ENCODE data around the gene ITGB3BP.
"Not testable (repeated sequence)": the region's sequence is repeated elsewhere in the genome, so short reads cannot be mapped to it uniquely, and the experiment has no call there.

The ITGB3BP gene, protein sequence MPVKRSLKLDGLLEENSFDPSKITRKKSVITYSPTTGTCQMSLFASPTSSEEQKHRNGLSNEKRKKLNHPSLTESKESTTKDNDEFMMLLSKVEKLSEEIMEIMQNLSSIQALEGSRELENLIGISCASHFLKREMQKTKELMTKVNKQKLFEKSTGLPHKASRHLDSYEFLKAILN

DNA sequence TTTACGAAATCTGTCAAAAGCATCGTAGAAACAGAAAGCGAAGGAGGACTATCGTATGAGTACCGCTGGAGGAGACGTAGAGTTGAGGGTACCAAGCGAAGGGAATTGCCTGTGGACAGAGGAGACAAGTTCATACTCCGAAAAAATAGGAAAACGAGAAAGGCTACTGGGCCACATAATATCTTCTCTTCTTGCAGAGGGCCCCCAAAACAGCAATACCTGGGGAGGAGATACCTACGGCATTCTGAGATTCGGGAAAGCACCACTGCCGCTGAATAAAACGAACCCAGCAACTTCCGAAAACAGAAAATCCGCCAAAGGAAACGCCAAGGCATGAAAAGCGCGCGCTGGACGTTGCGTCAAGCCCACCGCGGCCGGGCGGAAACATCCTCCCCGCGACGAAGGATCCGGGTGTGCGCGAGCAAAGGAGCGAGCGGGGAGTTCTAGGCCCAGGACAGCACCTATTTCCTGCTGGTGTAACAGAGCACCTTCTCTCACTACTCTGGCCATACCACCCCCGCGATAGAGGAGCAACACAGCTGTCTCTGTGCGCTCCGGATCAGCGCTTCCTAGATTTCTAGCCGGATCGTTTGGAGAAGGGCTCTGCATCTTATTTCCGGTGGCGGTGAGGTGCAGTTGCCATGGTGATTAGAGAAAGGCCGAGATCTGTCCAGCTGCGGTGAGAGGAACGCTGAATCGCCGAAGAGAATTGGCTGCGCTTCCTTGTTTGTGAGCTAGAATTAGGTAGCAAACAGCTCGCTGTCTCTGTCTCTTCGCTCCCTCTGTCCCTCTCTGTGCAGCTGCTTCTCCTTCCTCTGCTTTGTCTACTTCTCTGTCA is at the start of gene ITGB3BP, which contains the start of gene EFCAB7:
ITGB3BP (minus strand) TSS at position 335 of the 838 bp plus-strand sequence; CDS start at position 243, 92 bp downstream.
EFCAB7 (plus strand) TSS at position 635 of the 838 bp plus-strand sequence. CDS start 2,048 bp downstream, outside the sequence.
- peak; percentile 76 for DNase-seq (ENCODE audit: low read depth)
- TF ChIP-seq, protein P1, sequence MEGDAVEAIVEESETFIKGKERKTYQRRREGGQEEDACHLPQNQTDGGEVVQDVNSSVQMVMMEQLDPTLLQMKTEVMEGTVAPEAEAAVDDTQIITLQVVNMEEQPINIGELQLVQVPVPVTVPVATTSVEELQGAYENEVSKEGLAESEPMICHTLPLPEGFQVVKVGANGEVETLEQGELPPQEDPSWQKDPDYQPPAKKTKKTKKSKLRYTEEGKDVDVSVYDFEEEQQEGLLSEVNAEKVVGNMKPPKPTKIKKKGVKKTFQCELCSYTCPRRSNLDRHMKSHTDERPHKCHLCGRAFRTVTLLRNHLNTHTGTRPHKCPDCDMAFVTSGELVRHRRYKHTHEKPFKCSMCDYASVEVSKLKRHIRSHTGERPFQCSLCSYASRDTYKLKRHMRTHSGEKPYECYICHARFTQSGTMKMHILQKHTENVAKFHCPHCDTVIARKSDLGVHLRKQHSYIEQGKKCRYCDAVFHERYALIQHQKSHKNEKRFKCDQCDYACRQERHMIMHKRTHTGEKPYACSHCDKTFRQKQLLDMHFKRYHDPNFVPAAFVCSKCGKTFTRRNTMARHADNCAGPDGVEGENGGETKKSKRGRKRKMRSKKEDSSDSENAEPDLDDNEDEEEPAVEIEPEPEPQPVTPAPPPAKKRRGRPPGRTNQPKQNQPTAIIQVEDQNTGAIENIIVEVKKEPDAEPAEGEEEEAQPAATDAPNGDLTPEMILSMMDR (IDR thresholded peaks at IDR 0.05; ENCODE audit: control insufficient read depth, insufficient read depth, low read depth, low read length, missing control alignments): peak; percentile 0
- peak within 1 kb of the TSS; percentile 82 for H3K4me3 ChIP-seq (ENCODE audit: control insufficient read depth, low read depth, low read length)

DNA sequence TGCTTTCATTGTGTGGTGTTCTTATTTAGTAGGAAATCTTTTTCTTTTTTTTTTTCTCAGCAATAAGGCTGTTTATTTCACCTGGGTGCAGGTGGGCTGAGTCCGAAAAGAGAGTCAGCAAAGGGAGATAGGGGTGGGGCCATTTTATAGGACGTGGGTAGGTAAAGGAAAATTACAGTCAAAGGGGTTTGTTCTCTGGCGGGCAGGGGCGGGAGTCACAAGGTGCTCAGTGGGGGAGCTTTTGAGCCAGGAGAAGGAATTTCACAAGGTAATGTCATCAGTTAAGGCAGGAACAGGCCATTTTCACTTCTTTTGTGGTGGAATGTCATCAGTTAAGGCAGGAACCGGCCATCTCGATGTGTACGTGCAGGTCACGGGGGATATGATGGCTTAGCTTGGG is 49.7 kb upstream of the ITGB3BP start:
- not testable (repeated sequence) for DNase-seq (ENCODE audit: low read depth); H3K4me3 ChIP-seq (ENCODE audit: control insufficient read depth, low read depth, low read length)

DNA sequence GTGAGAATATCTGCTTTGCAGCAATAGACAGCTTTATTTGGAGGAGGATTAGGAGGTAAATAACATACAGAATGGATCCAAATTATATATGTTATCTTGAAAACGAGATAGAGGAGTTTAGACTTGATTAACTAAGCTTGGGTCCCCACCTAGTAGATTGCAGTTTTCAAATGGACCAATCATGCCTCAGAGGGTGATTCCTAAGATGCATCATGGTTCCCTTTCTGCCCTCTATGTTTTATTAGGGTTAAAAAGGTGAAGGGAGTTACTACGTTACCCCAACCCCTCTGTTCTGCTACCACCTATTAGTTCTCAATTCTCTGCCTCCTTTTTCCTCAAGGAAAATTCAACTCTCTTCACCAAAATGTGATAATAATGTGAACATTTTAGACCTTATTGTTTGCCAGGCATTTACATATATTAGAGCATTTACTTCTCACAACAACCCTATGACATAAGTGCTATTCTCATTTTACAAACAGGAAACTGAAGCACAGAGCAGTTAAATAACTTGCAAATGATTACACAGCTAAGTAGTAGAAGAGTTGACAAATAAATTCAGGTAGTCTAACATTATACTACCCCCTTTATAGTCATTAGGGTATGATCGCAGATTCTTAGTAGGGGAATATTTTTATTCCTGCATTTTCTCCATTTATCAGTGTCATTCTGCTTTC is 46.8 kb upstream of the ITGB3BP start:
- no peak for DNase-seq (ENCODE audit: low read depth)
- TF ChIP-seq, protein P1 (IDR thresholded peaks at IDR 0.05; ENCODE audit: control insufficient read depth, insufficient read depth, low read depth, low read length, missing control alignments): no peak
- H3K4me3 ChIP-seq (ENCODE audit: control insufficient read depth, low read depth, low read length): no peak overlapping the region

DNA sequence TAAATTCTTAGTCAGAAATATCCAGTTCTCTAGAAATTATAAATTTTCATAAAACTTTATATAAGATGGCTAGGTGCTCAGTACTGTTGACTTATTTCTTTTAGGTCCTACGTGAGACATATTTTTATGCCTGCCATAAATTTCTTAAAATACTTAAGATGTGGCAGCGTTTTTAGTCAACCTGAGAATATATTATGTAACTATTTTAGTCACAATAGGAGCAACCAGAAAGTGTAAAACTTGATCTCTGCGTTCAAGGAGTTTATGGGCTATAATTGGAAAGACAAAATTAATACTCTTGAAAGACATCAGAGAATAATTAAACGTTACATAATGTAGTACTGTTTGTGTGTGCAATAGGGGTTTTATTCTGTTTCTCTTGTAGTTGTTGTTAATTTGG is 46.0 kb upstream of the ITGB3BP start:
- DNase-seq (ENCODE audit: low read depth): no peak
- no peak overlapping the region for H3K4me3 ChIP-seq (ENCODE audit: control insufficient read depth, low read depth, low read length)
- TF ChIP-seq, protein P1 (IDR thresholded peaks at IDR 0.05; ENCODE audit: control insufficient read depth, insufficient read depth, low read depth, low read length, missing control alignments): no peak

DNA sequence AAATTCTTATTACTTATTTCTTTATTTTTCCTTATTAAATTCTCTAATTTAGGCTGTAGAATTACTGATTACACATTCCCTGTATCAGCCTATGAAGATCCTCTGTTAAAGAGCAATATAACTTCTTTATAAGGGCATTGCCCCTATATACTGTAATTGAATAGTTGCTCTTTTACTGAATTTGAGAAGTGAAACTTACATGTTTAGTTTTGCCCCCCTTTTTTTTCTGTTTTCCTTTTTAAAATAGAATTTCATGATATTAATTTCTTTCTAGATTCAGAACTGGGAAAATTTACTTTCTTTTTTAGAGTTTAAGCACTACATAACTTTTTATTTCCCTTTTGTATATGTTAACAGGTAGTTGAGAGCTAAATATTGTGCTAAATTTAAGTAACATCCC is 40.7 kb upstream of the ITGB3BP start:
- H3K4me3 ChIP-seq (ENCODE audit: control insufficient read depth, low read depth, low read length): no peak overlapping the region
- TF ChIP-seq, protein P1 (IDR thresholded peaks at IDR 0.05; ENCODE audit: control insufficient read depth, insufficient read depth, low read depth, low read length, missing control alignments): no peak
- DNase-seq (ENCODE audit: low read depth): no peak

DNA sequence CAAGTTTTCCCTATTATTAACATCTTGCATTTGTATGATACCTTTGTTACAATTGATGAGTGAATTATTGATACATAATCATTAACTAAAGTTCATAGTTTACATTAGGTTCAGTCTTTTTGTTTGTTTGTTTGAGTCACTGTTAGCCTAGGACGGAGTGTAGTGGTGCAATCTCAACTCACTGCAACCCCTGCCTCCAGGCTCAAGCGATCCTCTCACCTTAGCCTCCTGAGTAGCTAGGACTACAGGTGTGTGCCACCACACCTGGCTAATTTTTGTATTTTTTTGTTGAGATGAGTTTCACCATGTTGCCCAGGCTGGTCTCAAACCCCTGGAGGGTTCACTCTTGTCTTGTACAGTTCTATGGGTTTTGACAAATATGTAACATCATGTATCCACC is 36.3 kb upstream of the ITGB3BP start:
- TF ChIP-seq, protein P1 (IDR thresholded peaks at IDR 0.05; ENCODE audit: control insufficient read depth, insufficient read depth, low read depth, low read length, missing control alignments): no peak
- H3K4me3 ChIP-seq (ENCODE audit: control insufficient read depth, low read depth, low read length): no peak overlapping the region
- DNase-seq (ENCODE audit: low read depth): no peak
